Prostate gland (tissue), 2 donors: ENCODE data around the gene CFAP45. TPM values are rescaled to one million over a fixed set of nuclear protein-coding genes. Genes with fewer than 3 reads are reported as not detected.
A peak's percentile ranks its signal among the peaks of the same experiment; 100 is the strongest.

Source experiments
- DNase-seq: peaks from one replicate; pipeline ENCODE4 v3.0.0-alpha.2; 2019; ENCODE audit warnings: low spot score
- H3K27ac ChIP-seq, 2 donors: fragments of 200-600 bp; sonication (generic); 2 replicates each; pipeline ENCODE4 v1.5.1; 2017 to 2019
- H3K27me3 ChIP-seq: fragments of 200-600 bp; sonication (generic); replicated peaks from 2 replicates; pipeline ENCODE4 v1.5.1; 2019; ENCODE audit not compliant: insufficient read depth
- H3K36me3 ChIP-seq, 2 donors: fragments of 200-600 bp; sonication (generic); 1 replicate in 1 of 2; 2 replicates in 1 of 2; pipeline versions ENCODE4 v1.5.1 to v1.8.1; 2017 to 2019
- H3K4me1 ChIP-seq: fragments of 200-600 bp; sonication (generic); replicated peaks from 2 replicates; pipeline ENCODE4 v1.5.1; 2019
- H3K4me3 ChIP-seq, 2 donors: fragments of 200-600 bp; sonication (generic); 2 replicates each; pipeline ENCODE4 v1.5.1; 2017 to 2019
- H3K9me3 ChIP-seq: fragments of 200-600 bp; sonication (generic); 2 replicates; pipeline ENCODE4 v1.5.1; 2017
- CTCF ChIP-seq, 4 experiments: fragments of 200-600 bp in 2 of 4; fragments of 450-650 bp in 2 of 4; sonication (generic) in 2 of 4; IDR thresholded peaks; 1 replicate in 3 of 4; 2 replicates in 1 of 4; pipeline ENCODE4 v1.5.1; 2016 to 2019; ENCODE audit warnings: antibody characterized with exemption in 4 of 4, mild to moderate bottlenecking in 2 of 4, moderate library complexity in 2 of 4
- POLR2A ChIP-seq: fragments of 450-650 bp; IDR thresholded peaks from one replicate; pipeline ENCODE4 v1.6.1; 2016; ENCODE audit warnings: antibody characterized with exemption, mild to moderate bottlenecking
- POLR2AphosphoS5 ChIP-seq: sonication (generic); formaldehyde crosslinking; IDR thresholded peaks from one replicate; pipeline ENCODE4 v1.6.1; 2017; ENCODE audit warnings: antibody characterized with exemption
- WGBS: methylation state at CpG from one replicate; pipeline ENCODE4 v1.1.5; 2018; 5-methylcytosine and 5-hydroxymethylcytosine counted together
- intact Hi-C: fragments of 100-400 bp; cut with DNase I; formaldehyde crosslinking; loops from one replicate; pipeline ENCODE4 v1.14.2; 2022
- total RNA-seq, 2 donors: library from RNA; depleted of rRNA; stranded (reverse); fragments of >200 nt; gene quantifications; one replicate each; pipeline ENCODE4 v1.1.0, GENCODE V29; 2016

The CFAP45 gene, protein sequence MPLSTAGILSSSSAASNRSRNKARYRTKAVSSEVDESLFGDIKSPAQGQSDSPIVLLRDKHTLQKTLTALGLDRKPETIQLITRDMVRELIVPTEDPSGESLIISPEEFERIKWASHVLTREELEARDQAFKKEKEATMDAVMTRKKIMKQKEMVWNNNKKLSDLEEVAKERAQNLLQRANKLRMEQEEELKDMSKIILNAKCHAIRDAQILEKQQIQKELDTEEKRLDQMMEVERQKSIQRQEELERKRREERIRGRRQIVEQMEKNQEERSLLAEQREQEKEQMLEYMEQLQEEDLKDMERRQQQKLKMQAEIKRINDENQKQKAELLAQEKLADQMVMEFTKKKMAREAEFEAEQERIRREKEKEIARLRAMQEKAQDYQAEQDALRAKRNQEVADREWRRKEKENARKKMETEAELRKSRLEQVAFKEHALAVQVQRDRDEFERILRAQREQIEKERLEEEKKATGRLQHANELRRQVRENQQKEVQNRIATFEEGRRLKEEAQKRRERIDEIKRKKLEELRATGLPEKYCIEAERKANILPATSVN
- 1 to 10 TPM in 1 of 2 donors, not detected in 1; 2.6 TPM for total RNA-seq

DNA sequence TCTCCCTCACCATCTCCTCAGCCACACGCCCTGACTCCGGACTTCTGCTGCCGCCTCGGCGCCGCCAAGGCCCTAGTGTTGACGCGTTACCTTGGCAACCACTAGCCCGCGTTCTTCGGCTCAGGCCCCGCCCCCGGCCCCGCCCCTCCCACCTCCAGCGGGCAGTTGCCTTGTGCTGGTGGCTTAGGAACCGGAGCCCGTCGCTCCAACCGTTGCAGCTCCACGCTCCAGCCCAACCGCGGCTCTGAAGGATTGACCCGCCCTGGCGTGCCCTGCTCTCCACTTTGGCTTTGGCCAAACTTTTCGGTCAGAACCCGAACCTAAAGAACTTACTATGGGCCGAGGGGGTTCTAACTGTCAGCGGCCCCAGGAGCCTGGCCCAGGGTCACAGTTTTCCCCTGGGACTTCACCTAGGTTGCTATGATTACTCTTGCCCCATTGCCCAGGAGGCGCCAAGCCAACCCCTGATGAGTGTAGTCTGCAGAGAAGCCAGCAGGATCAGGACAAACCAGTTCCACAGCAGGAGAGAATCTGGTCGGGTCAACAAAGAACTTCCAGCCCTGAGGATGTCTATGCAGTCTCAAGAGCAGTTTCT is at the start of gene CFAP45:
Gene CFAP45, minus strand, starts transcription at position 80 of the 595 bp plus-strand sequence. Its CDS starts 67 bp downstream, at position 13.
- Histone ChIP-seq H3K9me3 (no peaks in the 10 kb centered on the region), H3K36me3 (no peaks in the 10 kb centered on the region), H3K4me1 (peaks cover 8% of the 10 kb centered on the region), H3K27me3 (no peaks in the 10 kb centered on the region), H3K27ac (peak within 1 kb of the TSS; percentile 67 to 81), H3K4me3 (peak within 1 kb of the TSS in 1 of 2 donors; percentile 19)
- DNase-seq = peak; percentile 86
- intact Hi-C loops = no loop called here
- TF ChIP-seq CTCF (IDR thresholded peaks at IDR 0.05) = no peak
- TF ChIP-seq POLR2AphosphoS5 = peak; percentile 68
- peak; percentile 20 for TF ChIP-seq POLR2A
- WGBS = 22% methylated on average over 29 of the region's 30 CpGs

DNA sequence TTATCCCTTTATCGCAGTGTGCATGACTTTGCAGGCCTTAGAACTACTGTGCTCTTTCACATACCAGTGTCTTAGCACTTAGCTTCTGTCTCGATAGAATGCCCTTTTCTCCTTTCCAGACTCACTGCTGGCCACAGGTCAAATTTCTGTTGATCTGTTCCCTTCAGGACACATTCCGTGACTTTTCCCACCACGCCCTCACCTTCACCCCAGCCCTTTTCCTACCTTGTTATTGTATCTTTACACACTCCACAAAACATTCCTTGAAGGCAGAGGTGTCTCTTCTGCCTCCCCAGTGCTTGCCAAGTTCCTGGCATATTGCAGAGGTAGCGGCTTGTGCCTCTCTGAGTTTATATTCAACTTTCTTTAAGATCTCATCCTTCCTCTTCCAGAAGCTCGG is 49.2 kb upstream of the CFAP45 start:
- H3K27me3 ChIP-seq = no peaks in the 10 kb centered on the region
- peaks cover 10% of the 10 kb centered on the region for H3K4me1 ChIP-seq
- H3K36me3 ChIP-seq = no peaks in the 10 kb centered on the region
- peak; percentile 44 for DNase-seq
- H3K9me3 ChIP-seq = no peaks in the 10 kb centered on the region
- TF ChIP-seq POLR2AphosphoS5 (peak; percentile 31), POLR2A (no peak)
- H3K27ac ChIP-seq = peak overlapping the region; percentile 38 to 58
- 33% methylated on average over 6 of the region's 6 CpGs for WGBS
- intact Hi-C loops = no loop called here
- no peak overlapping the region for H3K4me3 ChIP-seq

- H3K27me3 ChIP-seq = no peaks in the 10 kb centered on the region
- H3K27ac ChIP-seq = no peak overlapping the region
- peaks cover 10% of the 10 kb centered on the region for H3K4me1 ChIP-seq
- no peak overlapping the region for H3K4me3 ChIP-seq
- H3K36me3 ChIP-seq = no peaks in the 10 kb centered on the region
- TF ChIP-seq CTCF (IDR thresholded peaks at IDR 0.05) = no peak
- TF ChIP-seq POLR2A = no peak
- no peak for TF ChIP-seq POLR2AphosphoS5
- H3K9me3 ChIP-seq = no peaks in the 10 kb centered on the region
- DNase-seq = no peak
- WGBS = 79% methylated on average over 1 of the region's 1 CpG
- intact Hi-C loops = no loop called here
Observed at GRCh38 chr1:159947942-159948341, 48.0 kb upstream of the CFAP45 start.

DNA sequence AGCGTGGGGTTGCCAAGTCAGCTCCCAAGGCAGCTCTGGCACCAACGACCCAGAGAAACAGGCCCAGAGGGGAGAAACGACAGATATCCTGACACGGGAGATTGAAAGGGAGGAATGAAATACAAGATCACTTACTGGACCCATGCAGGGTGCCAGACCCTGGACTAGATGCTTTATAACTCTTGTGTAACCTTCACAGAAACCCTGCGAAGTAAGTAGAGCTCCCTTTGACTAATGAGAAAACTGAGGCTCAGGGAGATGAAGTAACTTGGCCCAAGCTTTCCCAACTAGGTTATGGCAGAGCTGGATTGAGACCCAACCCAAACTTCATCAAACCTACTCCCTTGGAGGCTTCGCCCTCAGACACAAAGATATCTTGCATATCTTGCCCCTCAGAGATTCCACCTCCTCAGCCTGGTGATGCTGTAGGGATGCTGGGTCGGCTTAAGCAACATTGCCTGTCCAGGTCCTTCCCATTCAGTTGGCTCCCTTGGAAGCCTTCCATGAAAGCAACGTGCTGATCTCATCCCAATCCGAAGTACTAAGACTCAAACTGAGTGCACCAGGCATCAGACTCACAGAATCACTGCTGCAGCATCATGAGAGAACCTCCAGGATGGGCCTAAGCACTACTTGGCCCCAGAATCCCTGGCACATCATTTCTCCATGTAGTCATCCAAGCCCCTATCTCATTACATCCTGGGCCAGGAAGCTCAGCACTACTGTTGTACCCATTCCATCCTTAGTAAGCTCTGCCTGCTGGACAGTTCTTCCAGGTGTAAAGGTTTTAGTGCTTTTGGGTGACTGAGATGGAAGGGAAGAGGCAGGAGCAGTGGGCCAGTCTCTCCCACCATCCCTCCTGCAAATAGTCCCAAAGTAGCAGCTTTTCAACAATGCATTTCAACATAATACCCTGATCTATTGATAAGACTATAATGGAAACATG is 46.5 kb upstream of the CFAP45 start:
- Histone ChIP-seq H3K9me3 (no peaks in the 10 kb centered on the region), H3K36me3 (no peaks in the 10 kb centered on the region), H3K27me3 (no peaks in the 10 kb centered on the region), H3K4me3 (peak overlapping the region in 1 of 2 donors; percentile 47), H3K4me1 (peaks cover 10% of the 10 kb centered on the region), H3K27ac (peak overlapping the region; percentile 77 to 85)
- intact Hi-C loops = no loop called here
- 43% methylated on average over 9 of the region's 9 CpGs for WGBS
- DNase-seq = no peak
- no peak for TF ChIP-seq CTCF (IDR thresholded peaks at IDR 0.05)
- TF ChIP-seq POLR2A = no peak
- TF ChIP-seq POLR2AphosphoS5 = no peak
